SK-N-SH treated with all-trans-retinoic acid at 6 μM for 48 hours (cell line): Measurements from ENCODE around the gene CEP128.

ENCODE experiments used
- ARNTL ChIP-seq: fragments of 450-650 bp; formaldehyde crosslinking; IDR thresholded peaks from 2 replicates; pipeline ENCODE4 v1.5.0; 2020; ENCODE audit warnings: low read depth, mild to moderate bottlenecking, moderate library complexity, borderline replicate concordance
- CREB5 ChIP-seq: fragments of 250-450 bp; sonication (Bioruptor Pico); IDR thresholded peaks from 2 replicates; pipeline ENCODE4 v1.5.1; 2020; ENCODE audit warnings: low read depth, mild to moderate bottlenecking, moderate library complexity
- CSDC2 ChIP-seq: fragments of 250-450 bp; sonication (Bioruptor Pico); IDR thresholded peaks from 2 replicates; pipeline ENCODE4 v1.5.0; 2020; ENCODE audit warnings: mild to moderate bottlenecking, moderate library complexity
- CSRNP3 ChIP-seq: fragments of 250-450 bp; sonication (Bioruptor Pico); IDR thresholded peaks from 2 replicates; pipeline ENCODE4 v1.5.1; 2021; ENCODE audit warnings: mild to moderate bottlenecking, moderate library complexity
- GLIS3 ChIP-seq: fragments of 250-450 bp; sonication (Bioruptor Pico); IDR thresholded peaks from 2 replicates; pipeline ENCODE4 v1.5.0; 2020; ENCODE audit warnings: mild to moderate bottlenecking, moderate library complexity
- ISL1 ChIP-seq: fragments of 250-450 bp; sonication (Bioruptor Pico); IDR thresholded peaks from 2 replicates; pipeline ENCODE4 v2.1.2; 2022; ENCODE audit warnings: mild to moderate bottlenecking, moderate library complexity
- PATZ1 ChIP-seq: fragments of 250-450 bp; sonication (Bioruptor Pico); IDR thresholded peaks from 2 replicates; pipeline ENCODE4 v1.8.0; 2020; ENCODE audit warnings: mild to moderate bottlenecking, moderate library complexity, borderline replicate concordance
- RARB ChIP-seq: fragments of 250-450 bp; sonication (Bioruptor Pico); IDR thresholded peaks from 2 replicates; pipeline ENCODE4 v1.8.0; 2021; ENCODE audit warnings: mild to moderate bottlenecking, moderate library complexity
- TCF4 ChIP-seq: fragments of 250-450 bp; sonication (Bioruptor Pico); IDR thresholded peaks from 2 replicates; pipeline ENCODE4 v1.8.0; 2021; ENCODE audit warnings: mild to moderate bottlenecking, moderate library complexity, borderline replicate concordance
- TOX ChIP-seq: fragments of 250-450 bp; sonication (Bioruptor Pico); IDR thresholded peaks from 2 replicates; pipeline ENCODE4 v1.8.0; 2021; ENCODE audit warnings: mild to moderate bottlenecking, moderate library complexity, borderline replicate concordance
- ZC3H10 ChIP-seq: fragments of 250-450 bp; sonication (Bioruptor Pico); IDR thresholded peaks from 2 replicates; pipeline ENCODE4 v1.5.1; 2021; ENCODE audit warnings: mild to moderate bottlenecking, moderate library complexity
- ZFP3 ChIP-seq: fragments of 250-450 bp; sonication (Bioruptor Pico); IDR thresholded peaks from 2 replicates; pipeline ENCODE4 v1.5.0; 2020; ENCODE audit warnings: mild to moderate bottlenecking, moderate library complexity
- ZFP30 ChIP-seq: fragments of 450-650 bp; formaldehyde crosslinking; IDR thresholded peaks from 2 replicates; pipeline ENCODE4 v1.5.0; 2022; ENCODE audit warnings: mild to moderate bottlenecking, moderate library complexity
- ZNF8 ChIP-seq: fragments of 450-650 bp; formaldehyde crosslinking; IDR thresholded peaks from 2 replicates; pipeline ENCODE4 v1.5.0; 2020; ENCODE audit warnings: mild to moderate bottlenecking, moderate library complexity

GRCh38 chr14:80754696-80755095, 186.8 kb downstream of the CEP128 start:
- TF ChIP-seq ZC3H10 (CRISPR knock-in tag), result no peak
- no peak for TF ChIP-seq GLIS3 (CRISPR knock-in tag)
- TF ChIP-seq ZFP30 (CRISPR knock-in tag), result no peak
- no peak for TF ChIP-seq TCF4 (CRISPR knock-in tag)
- TF ChIP-seq CREB5 (CRISPR knock-in tag), result no peak
- TF ChIP-seq ARNTL (CRISPR knock-in tag), result no peak
- no peak for TF ChIP-seq ZNF8 (CRISPR knock-in tag)
- no peak for TF ChIP-seq TOX (CRISPR knock-in tag)
- TF ChIP-seq CSRNP3 (CRISPR knock-in tag), result no peak
- no peak for TF ChIP-seq PATZ1
- no peak for TF ChIP-seq CSDC2 (CRISPR knock-in tag)
- no peak for TF ChIP-seq RARB
- TF ChIP-seq ISL1 (CRISPR knock-in tag), result no peak
- TF ChIP-seq ZFP3 (CRISPR knock-in tag), result no peak
